Neutrophil (primary cell): Measurements from ENCODE around the gene HCRTR1.

Experiments
- H3K27ac ChIP-seq: fragments of 200-600 bp; sonication (generic); 2 replicates; pipeline ENCODE4 v1.5.1; 2016; ENCODE audit warnings: mild to moderate bottlenecking, moderate library complexity
- H3K27me3 ChIP-seq: fragments of 200-600 bp; sonication (generic); 2 replicates; pipeline ENCODE4 v1.6.0; 2016; ENCODE audit warnings: mild to moderate bottlenecking
- H3K36me3 ChIP-seq: fragments of 200-600 bp; sonication (generic); 2 replicates; pipeline ENCODE4 v1.5.1; 2017
- H3K4me1 ChIP-seq, 2 experiments: fragments of 200-600 bp in 1 of 2; sonication (generic) in 1 of 2; 1 replicate in 1 of 2; 2 replicates in 1 of 2; pipeline versions ENCODE4 v1.5.1 to v1.6.1; 2013 to 2016; ENCODE audit warnings: low read depth in 1 of 2, low read length in 1 of 2, mild to moderate bottlenecking in 1 of 2, moderate library complexity in 1 of 2; ENCODE audit not compliant: control insufficient read depth in 1 of 2, insufficient read depth in 1 of 2
- H3K4me3 ChIP-seq, 2 experiments: fragments of 200-600 bp in 1 of 2; sonication (generic) in 1 of 2; 1 replicate in 1 of 2; 2 replicates in 1 of 2; pipeline ENCODE4 v1.5.1; 2013 to 2016; ENCODE audit warnings: low read depth in 1 of 2, low read length in 1 of 2, mild to moderate bottlenecking in 1 of 2, moderate library complexity in 1 of 2
- H3K9me3 ChIP-seq: fragments of 200-600 bp; sonication (generic); 2 replicates; pipeline ENCODE4 v1.5.1; 2016
- CTCF ChIP-seq: fragments of 200-600 bp; sonication (generic); IDR thresholded peaks from 2 replicates; pipeline ENCODE4 v1.5.1; 2016; ENCODE audit warnings: antibody characterized with exemption

Gene HCRTR1

DNA sequence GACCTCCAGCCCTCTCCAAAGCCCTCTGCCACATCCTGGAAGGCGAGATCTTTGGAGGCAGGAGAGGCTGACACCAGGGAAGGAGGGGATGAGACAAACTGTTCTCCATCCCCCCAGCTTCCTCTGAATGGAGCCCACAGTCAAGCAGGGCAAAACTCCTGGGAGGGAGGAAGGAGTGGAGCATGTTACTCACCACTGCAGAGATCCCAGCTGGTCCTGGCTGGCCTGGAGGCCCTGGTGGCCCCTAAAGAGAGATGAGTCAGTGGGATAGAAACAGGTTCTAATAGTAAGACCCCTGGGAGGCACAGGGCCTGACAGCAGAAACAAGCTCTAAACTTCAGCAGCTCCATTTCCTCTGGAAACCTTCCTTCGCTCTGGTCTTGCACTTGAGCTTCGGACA lies 41.2 kb downstream of the HCRTR1 start:
- H3K4me1 ChIP-seq = peaks cover 67 to 76% of the 10 kb centered on the region in 2 experiments
- no peaks in the 10 kb centered on the region for H3K36me3 ChIP-seq
- peak overlapping the region; percentile 79 for H3K27ac ChIP-seq
- no peaks in the 10 kb centered on the region for H3K9me3 ChIP-seq
- peak overlapping the region in 1 of 2 experiments; percentile 31 for H3K4me3 ChIP-seq
- H3K27me3 ChIP-seq = no peaks in the 10 kb centered on the region
- TF ChIP-seq CTCF = no peak

GRCh38 chr1:31659889-31660288 lies 42.4 kb downstream of the HCRTR1 start:
- H3K4me1 ChIP-seq = peaks cover 67 to 79% of the 10 kb centered on the region in 2 experiments
- no peak overlapping the region for H3K4me3 ChIP-seq
- H3K27me3 ChIP-seq = no peaks in the 10 kb centered on the region
- H3K9me3 ChIP-seq = no peaks in the 10 kb centered on the region
- no peak for TF ChIP-seq CTCF
- H3K36me3 ChIP-seq = no peaks in the 10 kb centered on the region
- H3K27ac ChIP-seq = peak overlapping the region; percentile 79

DNA sequence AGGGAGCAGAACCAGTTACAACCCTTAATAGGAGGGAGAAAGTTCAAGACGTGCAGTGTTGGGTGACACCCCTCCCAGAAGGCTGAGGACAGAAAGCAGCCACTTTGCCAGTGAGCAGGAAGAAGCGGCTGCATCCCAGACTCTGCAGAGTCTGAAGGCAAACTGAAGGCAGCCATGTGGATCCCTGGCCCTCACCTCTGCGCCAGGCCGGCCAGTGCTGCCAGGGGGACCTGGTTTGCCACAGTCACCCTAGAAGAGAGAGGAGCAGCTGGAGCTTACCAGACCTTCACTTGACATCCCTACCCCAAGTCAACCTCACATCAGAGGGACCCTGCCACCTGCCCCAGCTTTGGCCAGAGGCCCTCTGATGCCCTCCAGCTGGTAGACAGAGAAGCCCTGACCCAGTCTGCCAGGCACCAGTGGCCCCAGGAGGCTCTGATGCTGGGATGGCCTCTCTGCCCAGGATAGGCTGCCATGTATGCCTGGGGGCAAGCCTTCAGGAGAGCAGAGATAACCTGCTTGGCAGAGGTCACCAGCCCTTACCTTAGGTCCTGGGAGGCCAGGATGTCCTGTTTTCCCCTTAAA lies 43.5 kb downstream of the HCRTR1 start:
- H3K36me3 ChIP-seq = no peaks in the 10 kb centered on the region
- no peaks in the 10 kb centered on the region for H3K27me3 ChIP-seq
- no peak for TF ChIP-seq CTCF
- no peak overlapping the region for H3K4me3 ChIP-seq
- no peaks in the 10 kb centered on the region for H3K9me3 ChIP-seq
- peak overlapping the region; percentile 51 for H3K27ac ChIP-seq
- H3K4me1 ChIP-seq = peaks cover 61 to 68% of the 10 kb centered on the region in 2 experiments

- Histone ChIP-seq H3K9me3 (no peaks in the 10 kb centered on the region), H3K27ac (no peak overlapping the region), H3K4me3 (no peak overlapping the region), H3K27me3 (no peaks in the 10 kb centered on the region), H3K36me3 (no peaks in the 10 kb centered on the region), H3K4me1 (peaks cover 52 to 59% of the 10 kb centered on the region in 2 experiments)
- no peak for TF ChIP-seq CTCF
These were observed 44.4 kb downstream of the HCRTR1 start for GRCh38 chr1:31661856-31662255.

GRCh38 chr1:31662463-31662862 lies 45.0 kb downstream of the HCRTR1 start:
- TF ChIP-seq CTCF = no peak
- Histone ChIP-seq H3K9me3 (no peaks in the 10 kb centered on the region), H3K27me3 (no peaks in the 10 kb centered on the region), H3K36me3 (no peaks in the 10 kb centered on the region), H3K4me3 (no peak overlapping the region), H3K4me1 (peaks cover 46 to 53% of the 10 kb centered on the region in 2 experiments), H3K27ac (no peak overlapping the region)
